Activated CD8-positive, alpha-beta memory T cell treated with anti-CD3 and anti-CD28 coated beads, Interleukin-2, amount 50 U/mL, for 48 hours (primary cell): ENCODE data around the gene ATP12A.

Experiments used
- DNase-seq: peaks from one replicate; pipeline ENCODE4 v3.0.0-alpha.2; 2020

ATP12A gene

DNA sequence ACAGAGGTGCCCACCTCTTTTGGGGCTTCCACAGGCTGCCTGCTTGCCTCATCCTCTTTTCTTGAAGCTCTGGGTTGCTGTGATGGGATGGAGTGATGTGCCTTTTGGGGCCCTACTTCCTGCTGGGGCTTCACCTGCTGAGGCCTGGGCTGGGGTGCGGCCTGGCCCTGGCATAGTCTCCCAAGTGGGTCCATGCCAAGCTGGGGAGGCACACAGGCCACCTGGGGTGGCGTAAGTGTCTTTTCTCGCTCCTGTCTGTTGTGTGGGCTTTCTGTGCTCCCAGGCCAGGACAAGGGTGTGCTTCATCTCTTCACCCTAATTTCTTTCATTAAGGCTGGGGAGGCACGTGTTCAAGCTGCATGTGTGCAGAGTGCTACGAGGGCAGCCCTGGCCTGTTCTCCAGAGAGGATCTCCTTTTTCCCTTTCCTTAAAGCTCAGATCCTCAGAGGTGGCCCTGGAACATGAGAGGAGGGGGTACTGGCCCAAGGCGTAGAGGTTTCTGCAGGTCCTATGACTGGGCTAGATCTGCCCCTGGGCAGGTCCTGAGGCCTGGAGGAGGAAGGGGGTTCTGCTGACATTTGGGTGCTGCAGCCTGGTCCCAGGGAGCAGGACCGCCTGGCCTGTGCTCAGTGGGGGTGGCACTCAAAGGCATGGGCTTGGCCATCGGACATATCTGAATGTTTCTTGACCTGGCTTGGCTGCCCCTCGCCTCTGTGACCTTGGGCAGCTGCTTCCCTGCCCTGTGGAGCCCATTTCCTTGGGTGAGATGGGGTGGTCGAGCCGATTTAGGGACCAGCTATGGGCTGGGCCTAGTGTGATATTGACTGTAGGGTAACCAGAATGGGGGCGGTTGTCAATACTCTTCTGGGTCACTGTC is 60.0 kb downstream of the ATP12A start:
- no peak for DNase-seq

- DNase-seq, result no peak
Observed at GRCh38 chr13:24741016-24741662, 60.9 kb downstream of the ATP12A start.

- no peak for DNase-seq
Observed at GRCh38 chr13:24741791-24742190, 61.6 kb downstream of the ATP12A start.

DNA sequence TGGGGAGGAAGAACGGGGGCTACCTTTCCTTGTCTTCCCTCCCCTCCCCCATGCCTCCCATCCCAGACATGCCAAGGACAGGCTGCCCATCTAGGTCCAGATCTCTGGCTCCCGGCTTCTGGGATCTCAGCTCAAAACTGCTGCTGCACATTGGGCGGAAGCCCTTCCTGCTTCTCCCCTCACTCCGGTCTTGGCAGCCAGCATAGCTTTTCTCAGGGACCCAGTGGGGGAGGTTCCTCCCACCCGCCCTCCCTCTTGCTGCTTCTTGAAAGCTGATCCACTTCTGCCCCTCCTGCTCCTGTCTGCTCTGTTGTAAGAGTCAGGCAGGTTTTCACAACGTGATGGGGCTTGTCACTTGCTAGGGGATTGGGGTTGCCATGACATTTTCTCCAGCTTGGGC is 62.1 kb downstream of the ATP12A start:
- DNase-seq, result no peak

GRCh38 chr13:24742977-24743376 is 62.8 kb downstream of the ATP12A start:
- DNase-seq, result no peak

GRCh38 chr13:24744247-24744646 is 64.0 kb downstream of the ATP12A start:
- DNase-seq, result no peak

GRCh38 chr13:24745516-24745860 is 65.3 kb downstream of the ATP12A start:
- no peak for DNase-seq

DNA sequence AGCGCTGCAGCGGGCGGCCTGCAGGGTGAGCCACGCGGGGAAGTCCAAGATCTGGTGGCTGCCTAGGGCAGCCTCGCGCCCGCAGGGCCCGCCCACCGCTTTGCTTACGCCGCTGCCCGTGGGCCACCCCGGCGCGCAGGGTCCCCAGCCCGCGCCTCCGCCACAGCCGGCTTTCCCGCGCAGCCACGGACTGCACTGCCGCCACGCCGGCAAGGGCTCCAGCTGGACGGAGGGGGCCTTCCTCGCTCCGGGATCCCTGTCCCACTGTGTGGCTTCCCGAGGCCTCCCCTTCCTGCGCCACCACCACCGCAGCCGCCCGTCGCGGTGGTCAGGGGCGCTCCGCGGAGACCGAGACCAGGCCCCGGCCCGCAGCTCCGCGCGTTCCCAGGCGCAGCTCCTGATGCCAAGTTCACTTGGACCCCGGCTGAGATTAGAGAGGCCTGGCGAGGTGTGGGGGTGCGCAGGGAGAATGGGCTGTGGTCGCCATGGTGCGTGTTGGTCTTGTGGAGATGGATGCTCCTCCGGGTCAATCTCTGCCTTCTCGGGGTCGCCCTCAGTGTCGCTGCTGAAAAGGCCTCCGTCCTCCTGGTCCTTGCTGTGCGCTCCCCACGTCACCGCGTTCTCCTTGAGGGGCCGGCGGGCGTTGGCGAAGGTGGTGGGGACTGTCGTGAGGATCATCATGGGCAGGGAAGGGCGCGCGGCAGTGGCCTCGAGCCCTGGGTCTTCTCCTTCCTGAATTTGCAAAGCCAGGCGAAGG is 65.8 kb downstream of the ATP12A start:
- DNase-seq, result no peak

- DNase-seq, result no peak
Observed at GRCh38 chr13:24746618-24747247, 66.5 kb downstream of the ATP12A start.

DNA sequence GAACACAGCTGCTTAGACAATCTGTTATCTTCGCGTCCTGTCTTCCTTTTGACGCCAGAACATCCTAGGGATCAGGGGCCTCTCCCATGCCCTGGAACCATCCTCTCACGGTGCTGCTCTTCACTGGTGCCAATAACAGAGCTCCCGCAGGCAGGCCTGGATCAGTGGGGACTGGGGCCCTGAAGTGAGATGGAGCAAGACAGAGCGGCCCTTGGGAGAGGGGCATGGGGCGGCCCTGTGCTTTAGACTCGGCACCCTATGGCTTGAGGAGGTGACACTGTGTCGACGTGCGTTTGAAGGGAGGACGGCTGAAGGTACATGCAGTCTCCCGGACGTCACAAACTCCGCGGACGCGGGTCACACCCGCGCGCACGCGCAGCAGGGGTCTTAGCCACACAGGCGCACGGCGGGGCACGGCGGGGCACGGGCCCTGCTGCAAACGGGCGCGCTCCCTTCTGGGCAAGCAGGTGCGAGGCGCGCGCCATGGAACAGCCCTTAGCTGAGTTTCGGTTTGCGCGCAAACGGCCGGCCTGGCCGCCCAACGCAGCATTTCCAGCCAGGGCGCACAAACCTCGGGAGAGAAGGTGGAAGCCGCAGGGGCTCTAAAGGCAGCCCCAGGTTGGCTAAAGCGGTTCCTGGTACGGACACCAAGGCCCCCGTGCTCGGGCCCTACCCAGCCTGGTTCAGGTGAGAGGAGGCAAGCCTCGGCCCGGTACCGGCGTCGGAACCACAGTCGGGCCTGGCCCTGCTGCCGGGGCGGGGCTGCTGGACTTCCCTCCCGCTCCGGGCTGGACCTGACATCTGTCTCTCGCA is 67.2 kb downstream of the ATP12A start:
- DNase-seq, result no peak

- DNase-seq, result no peak
Observed at GRCh38 chr13:24748061-24748400, 67.8 kb downstream of the ATP12A start.

DNA sequence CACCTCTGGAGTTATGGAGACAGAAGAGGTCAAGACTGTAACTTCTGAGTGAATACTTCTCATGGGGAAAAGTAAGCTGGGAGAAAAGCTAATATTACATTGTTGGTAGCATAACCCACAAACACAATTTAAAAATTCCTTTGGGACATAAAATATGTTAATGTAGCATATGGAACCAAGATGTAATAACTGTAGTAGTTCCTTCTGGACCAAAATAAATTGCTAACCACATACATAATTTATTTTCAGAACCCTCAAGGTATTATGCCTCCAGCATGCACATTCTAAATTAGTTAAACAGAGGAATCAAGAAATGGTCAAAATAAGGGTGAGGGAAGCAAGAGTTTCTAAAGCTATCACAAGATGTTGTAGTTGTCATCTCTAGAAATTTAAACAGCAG is 79.0 kb downstream of the ATP12A start:
- no peak for DNase-seq
